CD8-positive, alpha-beta memory T cell (primary cell): Measurements from ENCODE around the gene STXBP2. TPM values are rescaled to one million over a fixed set of nuclear protein-coding genes. Genes with fewer than 3 reads are reported as not detected.

Experiments
- CTCF ChIA-PET: fragments of 350-600 bp; sonication (Branson Sonifier 250); formaldehyde crosslinking; loops from one replicate; lab custom pipeline; 2021; ENCODE audit warnings: antibody characterized with exemption; lab: Charles Lee
- POLR2A ChIA-PET: fragments of 350-600 bp; sonication (Branson Sonifier 250); formaldehyde crosslinking; loops from one replicate; lab custom pipeline; 2021; ENCODE audit warnings: antibody characterized with exemption; lab: Charles Lee
- DNase-seq, 5 donors: peaks; one replicate each; pipeline versions ENCODE4 v3.0.0 to v3.0.0-alpha.2; 2020 to 2022; ENCODE audit warnings: mixed read lengths in 1 of 5
- H3K27ac ChIP-seq: one replicate; pipeline ENCODE4 v1.7.0; 2013; ENCODE audit warnings: low read depth, mild to moderate bottlenecking, low read length, moderate library complexity
- H3K27me3 ChIP-seq: 2 replicates; pipeline ENCODE4 v1.7.0; 2013; ENCODE audit warnings: low read length, mild to moderate bottlenecking; ENCODE audit not compliant: insufficient read depth, poor library complexity, severe bottlenecking
- H3K36me3 ChIP-seq: 2 replicates; pipeline ENCODE4 v1.7.0; 2013; ENCODE audit warnings: mild to moderate bottlenecking, low read length, moderate library complexity; ENCODE audit not compliant: insufficient read depth
- H3K4me1 ChIP-seq: 2 replicates; pipeline ENCODE4 v1.7.0; 2013; ENCODE audit warnings: mild to moderate bottlenecking, low read length, moderate library complexity; ENCODE audit not compliant: insufficient read depth
- H3K4me3 ChIP-seq: 2 replicates; pipeline ENCODE4 v1.7.0; 2013; ENCODE audit warnings: mild to moderate bottlenecking, low read length
- H3K9me3 ChIP-seq: 2 replicates; pipeline ENCODE4 v1.7.0; 2013; ENCODE audit warnings: mild to moderate bottlenecking, low read length
- H3K27ac Mint-ChIP-seq, 8 donors: one replicate each; pipeline ENCODE4 v1.8.0; 2020 to 2021; ENCODE audit warnings: mixed read lengths in 8 of 8, mild to moderate bottlenecking in 6 of 8, inconsistent platforms in 3 of 8, moderate library complexity in 3 of 8
- H3K27me3 Mint-ChIP-seq, 2 donors: one replicate each; pipeline ENCODE4 v1.8.0; 2020 to 2021; ENCODE audit warnings: mixed read lengths in 2 of 2, mild to moderate bottlenecking in 1 of 2, moderate library complexity in 1 of 2
- H3K36me3 Mint-ChIP-seq, 3 donors: one replicate each; pipeline ENCODE4 v1.8.0; 2020 to 2021; ENCODE audit warnings: mixed read lengths in 3 of 3, inconsistent platforms in 1 of 3, mild to moderate bottlenecking in 1 of 3
- H3K4me1 Mint-ChIP-seq, 3 donors: one replicate each; pipeline ENCODE4 v1.8.0; 2020 to 2021; ENCODE audit warnings: mixed read lengths in 3 of 3, inconsistent platforms in 1 of 3, mild to moderate bottlenecking in 1 of 3
- H3K4me3 Mint-ChIP-seq, 7 donors: one replicate each; pipeline ENCODE4 v1.8.0; 2020 to 2021; ENCODE audit warnings: mixed read lengths in 7 of 7, mild to moderate bottlenecking in 6 of 7, moderate library complexity in 4 of 7, inconsistent platforms in 2 of 7
- H3K9me3 Mint-ChIP-seq, 5 donors: one replicate each; pipeline ENCODE4 v1.8.0; 2020 to 2022; ENCODE audit warnings: mixed read lengths in 5 of 5, mild to moderate bottlenecking in 3 of 5, moderate library complexity in 2 of 5, inconsistent platforms in 1 of 5
- polyA plus RNA-seq: library from polyadenylated mRNA; unstranded; fragments of 300-500 nt; fragmentation: Illumina TruSeq; gene quantifications from one replicate; pipeline ENCODE4 v1.2.3, GENCODE V29; 2021
- total RNA-seq, 2 experiments: library from RNA; stranded (reverse); gene quantifications; one replicate each; pipeline ENCODE4 v1.2.3, GENCODE V29; 2021

The STXBP2 gene
- total and polyA plus RNA-seq, 3 experiments from 2014 or later, result 75.2 to 80.5 (median 80.1) TPM

GRCh38 chr19:7618348-7618747 is 18.6 kb upstream of the STXBP2 start:
- Mint-ChIP-seq H3K27me3 (no peaks in the 10 kb centered on the region), H3K9me3 (no peaks in the 10 kb centered on the region), H3K27ac (peak overlapping the region in 2 of 8 donors; percentile 47 to 67), H3K4me1 (no peaks in the 10 kb centered on the region), H3K4me3 (no peak overlapping the region), H3K36me3 (peaks cover 11 to 56% (median 17%) of the 10 kb centered on the region in 3 donors)
- Histone ChIP-seq H3K9me3 (no peaks in the 10 kb centered on the region), H3K27me3 (no peaks in the 10 kb centered on the region), H3K27ac (no peak overlapping the region), H3K4me3 (no peak overlapping the region), H3K4me1 (no peaks in the 10 kb centered on the region), H3K36me3 (peaks cover 19% of the 10 kb centered on the region)
- POLR2A ChIA-PET, result no interaction called here
- DNase-seq, result no peak
- CTCF ChIA-PET, result no interaction called here

- no peaks in the 10 kb centered on the region for H3K4me1 ChIP-seq
- H3K36me3 ChIP-seq, result peaks cover 19% of the 10 kb centered on the region
- Mint-ChIP-seq H3K27me3 (no peaks in the 10 kb centered on the region), H3K27ac (peak overlapping the region in 1 of 8 donors; percentile 67), H3K4me1 (no peaks in the 10 kb centered on the region), H3K9me3 (no peaks in the 10 kb centered on the region), H3K4me3 (no peak overlapping the region), H3K36me3 (peaks cover 11 to 59% (median 17%) of the 10 kb centered on the region in 3 donors)
- H3K27me3 ChIP-seq, result no peaks in the 10 kb centered on the region
- H3K4me3 ChIP-seq, result no peak overlapping the region
- ChIA-PET POLR2A (interaction anchor here (0.5 to 0.7 kb wide), 2 partner anchors 11 to 481 kb away, joined by 3 read pairs; partner anchors contain the start of gene PET100), CTCF (no interaction called here)
- H3K27ac ChIP-seq, result no peak overlapping the region
- H3K9me3 ChIP-seq, result no peaks in the 10 kb centered on the region
- DNase-seq, result no peak
Observed at GRCh38 chr19:7618771-7619510, 18.0 kb upstream of the STXBP2 start.

- H3K36me3 ChIP-seq, result peaks cover 19% of the 10 kb centered on the region
- H3K36me3 Mint-ChIP-seq, result peaks cover 11 to 67% (median 17%) of the 10 kb centered on the region in 3 donors
- CTCF ChIA-PET, result no interaction called here
Observed at GRCh38 chr19:7619671-7620441, 17.1 kb upstream of the STXBP2 start.

GRCh38 chr19:7620442-7621412 is 16.2 kb upstream of the STXBP2 start:
- Mint-ChIP-seq H3K4me3 (no peak overlapping the region), H3K36me3 (peaks cover 11 to 74% (median 17%) of the 10 kb centered on the region in 3 donors), H3K9me3 (no peaks in the 10 kb centered on the region), H3K27ac (peak overlapping the region in 1 of 8 donors; percentile 54), H3K4me1 (peaks cover 0 to 2% (median 0%) of the 10 kb centered on the region in 3 donors), H3K27me3 (no peaks in the 10 kb centered on the region)
- no peak for DNase-seq
- no peak overlapping the region for H3K27ac ChIP-seq
- ChIA-PET POLR2A (no interaction called here), CTCF (no interaction called here)
- H3K4me1 ChIP-seq, result no peaks in the 10 kb centered on the region
- no peaks in the 10 kb centered on the region for H3K27me3 ChIP-seq
- no peaks in the 10 kb centered on the region for H3K9me3 ChIP-seq
- H3K36me3 ChIP-seq, result peaks cover 25% of the 10 kb centered on the region
- H3K4me3 ChIP-seq, result no peak overlapping the region

More at GRCh38 chr19:7619671-7620441, 17.1 kb upstream of the STXBP2 start:
- no peaks in the 10 kb centered on the region for H3K4me1 Mint-ChIP-seq
- H3K27me3 ChIP-seq, result no peaks in the 10 kb centered on the region
- no peak overlapping the region for H3K4me3 ChIP-seq
- POLR2A ChIA-PET, result interaction anchor here (0.7 kb wide), 1 partner anchor 10 kb away, joined by 3 read pairs; the partner anchor contains the start of gene PET100
- H3K4me1 ChIP-seq, result no peaks in the 10 kb centered on the region
- no peaks in the 10 kb centered on the region for H3K9me3 Mint-ChIP-seq
- H3K27ac Mint-ChIP-seq, result peak overlapping the region in 1 of 8 donors; percentile 61
- H3K27ac ChIP-seq, result no peak overlapping the region
- H3K9me3 ChIP-seq, result no peaks in the 10 kb centered on the region
- H3K4me3 Mint-ChIP-seq, result no peak overlapping the region
- no peak for DNase-seq
- H3K27me3 Mint-ChIP-seq, result no peaks in the 10 kb centered on the region

- DNase-seq, result no peak
- Mint-ChIP-seq H3K4me1 (peaks cover 4 to 15% (median 8%) of the 10 kb centered on the region in 3 donors), H3K9me3 (no peaks in the 10 kb centered on the region), H3K36me3 (peaks cover 11 to 81% (median 21%) of the 10 kb centered on the region in 3 donors), H3K4me3 (no peak overlapping the region), H3K27ac (peak overlapping the region in 3 of 8 donors; percentile 13 to 69 (median 52)), H3K27me3 (no peaks in the 10 kb centered on the region)
- Histone ChIP-seq H3K36me3 (peaks cover 37% of the 10 kb centered on the region), H3K4me3 (no peak overlapping the region), H3K27ac (no peak overlapping the region), H3K27me3 (no peaks in the 10 kb centered on the region), H3K4me1 (peaks cover 3% of the 10 kb centered on the region), H3K9me3 (no peaks in the 10 kb centered on the region)
- POLR2A ChIA-PET, result no interaction called here
- CTCF ChIA-PET, result no interaction called here
Observed at GRCh38 chr19:7622933-7623685, 13.8 kb upstream of the STXBP2 start.

GRCh38 chr19:7623725-7624603 is 12.9 kb upstream of the STXBP2 start:
- Histone ChIP-seq H3K36me3 (peaks cover 37% of the 10 kb centered on the region), H3K9me3 (no peaks in the 10 kb centered on the region), H3K4me1 (peaks cover 11% of the 10 kb centered on the region), H3K27me3 (no peaks in the 10 kb centered on the region), H3K4me3 (no peak overlapping the region), H3K27ac (no peak overlapping the region)
- H3K4me3 Mint-ChIP-seq, result no peak overlapping the region
- no peak for DNase-seq
- POLR2A ChIA-PET, result no interaction called here
- H3K27me3 Mint-ChIP-seq, result no peaks in the 10 kb centered on the region
- H3K27ac Mint-ChIP-seq, result no peak overlapping the region
- H3K36me3 Mint-ChIP-seq, result peaks cover 5 to 77% (median 13%) of the 10 kb centered on the region in 3 donors
- H3K4me1 Mint-ChIP-seq, result peaks cover 13 to 23% (median 17%) of the 10 kb centered on the region in 3 donors
- H3K9me3 Mint-ChIP-seq, result no peaks in the 10 kb centered on the region
- CTCF ChIA-PET, result no interaction called here
